Measurements from ENCODE around the gene CDC37.

GRCh38 chr19:10431943-10432735, 28.8 kb upstream of the CDC37 start:
- TF ChIP-seq CREB1 (CRISPR knock-in tag; IDR thresholded peaks at IDR 0.05; ENCODE audit: low read depth), result 0 out of 2 replicates have a peak, but pooled peaks have one; percentile 12
- no peak for TF ChIP-seq CTCF (conservative IDR thresholded peaks at IDR 0.05; ENCODE audit: low read depth in 2 of 2)
- no peak for TF ChIP-seq POLR2AphosphoS5 (IDR thresholded peaks at IDR 0.05; ENCODE audit: low read depth)
- TF ChIP-seq NANOG (IDR thresholded peaks at IDR 0.05; ENCODE audit: borderline replicate concordance), result no peak
- TF ChIP-seq ZNF114 (CRISPR knock-in tag; IDR thresholded peaks at IDR 0.05), result no peak
- TF ChIP-seq JUNB (IDR thresholded peaks at IDR 0.05; ENCODE audit: unreplicated experiment), result no peak
- peak; percentile 39 for TF ChIP-seq EZH2 (IDR thresholded peaks at IDR 0.05; ENCODE audit: low read depth, unreplicated experiment)
